Inflammatory macrophage (primary cell): ENCODE results near the gene PRR23C.

Source experiments
- DNase-seq, 2 donors: peaks; one replicate each; pipeline ENCODE4 v3.0.0-alpha.2; 2020 to 2022

PRR23C gene

GRCh38 chr3:138995706-138996105 lies 49.0 kb downstream of the PRR23C start:
- no peak for DNase-seq
